Kidney (tissue), 14 donors: ENCODE data around the gene CHERP. TPM values are rescaled to one million over a fixed set of nuclear protein-coding genes. Genes with fewer than 3 reads are reported as not detected.
"Not testable (repeated sequence)": the region's sequence is repeated elsewhere in the genome, so short reads cannot be mapped to it uniquely, and the experiment has no call there.

Experiments used
- DNase-seq, 5 donors: peaks; one replicate each; pipeline ENCODE4 v3.0.0-alpha.2; 2013 to 2020
- FAIRE-seq: peaks from 2 replicates; lab custom pipeline; 2012; peaks lifted over from hg19 to GRCh38; lab: Jason Lieb, UNC
- H3K27ac ChIP-seq, 2 donors: one replicate each; pipeline ENCODE4 v1.7.0; 2013; ENCODE audit warnings: low read depth in 2 of 2, low read length in 2 of 2, inconsistent platforms in 1 of 2
- H3K27me3 ChIP-seq: one replicate; pipeline ENCODE4 v1.7.1; 2013; ENCODE audit warnings: low read length, inconsistent platforms; ENCODE audit not compliant: control insufficient read depth, insufficient read depth
- H3K36me3 ChIP-seq, 3 donors: one replicate each; pipeline versions ENCODE4 v1.7.0 to v1.7.1; 2013; ENCODE audit warnings: low read length in 3 of 3, control low read depth in 1 of 3, inconsistent platforms in 1 of 3; ENCODE audit not compliant: insufficient read depth in 3 of 3, control insufficient read depth in 2 of 3
- H3K4me1 ChIP-seq, 3 donors: one replicate each; pipeline versions ENCODE4 v1.7.0 to v1.7.1; 2013; ENCODE audit warnings: low read length in 3 of 3, inconsistent platforms in 1 of 3, low read depth in 1 of 3; ENCODE audit not compliant: control insufficient read depth in 2 of 3, insufficient read depth in 2 of 3
- H3K4me3 ChIP-seq, 3 donors: one replicate each; pipeline versions ENCODE4 v1.7.0 to v1.8.1; 2013; ENCODE audit warnings: low read length in 3 of 3, control low read depth in 1 of 3, inconsistent platforms in 1 of 3
- H3K9ac ChIP-seq, 3 donors: one replicate each; pipeline versions ENCODE4 v1.7.0 to v1.7.1; 2013; ENCODE audit warnings: low read length in 3 of 3, control low read depth in 1 of 3, inconsistent platforms in 1 of 3
- H3K9me3 ChIP-seq, 3 donors: one replicate each; pipeline versions ENCODE4 v1.7.0 to v1.7.1; 2013; ENCODE audit warnings: low read length in 3 of 3, control low read depth in 1 of 3, inconsistent platforms in 1 of 3; ENCODE audit not compliant: control insufficient read depth in 2 of 3, insufficient read depth in 1 of 3
- CTCF ChIP-seq: IDR thresholded peaks from 3 replicates; pipeline ENCODE4 v1.5.1; 2012; ENCODE audit warnings: mild to moderate bottlenecking, moderate library complexity, borderline replicate concordance; ENCODE audit not compliant: insufficient read depth; ENCODE audit errors: extremely low read depth
- intact Hi-C: fragments of 100-400 bp; cut with DNase I; formaldehyde crosslinking; loops from one replicate; pipeline ENCODE4 v1.11.1; 2022
- polyA plus RNA-seq: library from polyadenylated mRNA; stranded (reverse); fragments of 350-450 nt; fragmentation: Illumina TruSeq; extraction: RNeasy Lipid Tissue Mini Kit (QIAGEN cat#74804); gene quantifications from one replicate; pipeline ENCODE4 v1.2.3, GENCODE V29; 2014; ENCODE audit warnings: low read depth, low replicate concordance; ENCODE audit not compliant: insufficient read depth
- total RNA-seq: library from RNA; stranded (reverse); fragmentation: NEBNext Ultra II Directional; extraction: Animal tissue kit (Norgen Biotek cat#: 25700); gene quantifications from one replicate; pipeline ENCODE4 v1.2.1, GENCODE V29; 2021
- donor health status: control.
- donor health status: control.
- donor health status: control.
- donor health status: control.
- donor health status: control.
- donor health status: DM: yes; HTN: yes; CAD: no.
- donor health status: Normal renal cell carcinoma (clear cell type).

CHERP gene
- total and polyA plus RNA-seq, 2 donors from 2014 or later: 14.6 to 37.2 TPM

DNA sequence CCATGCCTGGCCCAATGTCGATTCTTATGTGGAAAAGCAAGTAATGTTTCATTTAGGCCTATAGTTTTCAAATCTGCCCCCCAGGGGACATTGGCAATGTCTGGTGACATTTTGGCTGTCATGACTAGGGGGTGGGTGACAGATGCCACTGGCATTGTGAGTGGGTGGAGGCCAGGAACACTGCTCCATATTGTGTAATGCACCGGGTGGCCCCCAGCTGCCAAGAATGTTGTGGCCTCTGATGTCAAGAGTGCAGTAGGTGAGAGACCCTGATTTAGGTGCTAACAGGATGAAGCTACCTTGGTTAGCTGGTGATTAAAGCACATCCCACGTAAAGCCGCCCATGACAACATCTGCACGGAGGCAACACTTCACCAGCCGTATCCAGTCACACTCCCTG, 35.3 kb downstream of the CHERP start:
- Histone ChIP-seq H3K4me3 (no peak overlapping the region), H3K36me3 (peaks cover 0 to 23% (median 12%) of the 10 kb centered on the region in 3 donors), H3K4me1 (no peaks in the 10 kb centered on the region), H3K27me3 (no peaks in the 10 kb centered on the region), H3K9me3 (no peaks in the 10 kb centered on the region), H3K27ac (no peak overlapping the region), H3K9ac (no peak overlapping the region)
- no peak for FAIRE-seq
- intact Hi-C loops: no loop called here
- TF ChIP-seq CTCF: no peak
- DNase-seq: no peak

- H3K4me1 ChIP-seq, DNase-seq, intact Hi-C loops, H3K27me3 ChIP-seq, FAIRE-seq, H3K27ac ChIP-seq, H3K9ac ChIP-seq, H3K9me3 ChIP-seq, H3K4me3 ChIP-seq: not testable (repeated sequence)
- H3K36me3 ChIP-seq: peaks cover 0 to 22% (median 12%) of the 10 kb centered on the region in 3 donors
Observed at GRCh38 chr19:16506161-16506560, 36.1 kb downstream of the CHERP start.

GRCh38 chr19:16504271-16504670, 38.0 kb downstream of the CHERP start:
- TF ChIP-seq CTCF: no peak
- no peak overlapping the region for H3K27ac ChIP-seq
- intact Hi-C loops: no loop called here

DNA sequence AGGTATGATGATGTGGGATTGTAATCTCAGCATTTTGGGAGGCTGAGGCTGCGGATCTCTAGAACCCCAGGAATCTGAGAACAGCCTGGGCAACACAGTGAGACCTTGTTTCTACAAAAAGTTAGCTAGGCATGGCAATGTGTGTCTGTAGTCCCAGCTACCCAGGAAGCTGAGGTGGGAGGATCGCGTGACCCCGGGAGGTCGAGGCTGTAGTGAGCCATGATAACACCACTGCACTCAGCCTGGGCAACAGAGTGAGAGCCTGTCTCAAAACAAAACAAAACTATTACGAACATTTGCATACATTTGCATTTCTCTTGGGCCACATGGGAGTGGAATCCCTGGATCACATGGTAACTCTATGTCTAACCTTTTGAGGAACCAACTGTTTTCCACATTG, 44.4 kb downstream of the CHERP start:
- H3K36me3 ChIP-seq: no peaks in the 10 kb centered on the region
- H3K4me3 ChIP-seq: no peak overlapping the region
- no peak overlapping the region for H3K27ac ChIP-seq
- no peak for TF ChIP-seq CTCF
- peaks cover 0 to 4% (median 0%) of the 10 kb centered on the region in 3 donors for H3K4me1 ChIP-seq
- no peak for FAIRE-seq
- H3K27me3 ChIP-seq: no peaks in the 10 kb centered on the region
- intact Hi-C loops: no loop called here
- no peaks in the 10 kb centered on the region for H3K9me3 ChIP-seq
- DNase-seq: no peak
- H3K9ac ChIP-seq: no peak overlapping the region

More at GRCh38 chr19:16504271-16504670, 38.0 kb downstream of the CHERP start:
- no peak for FAIRE-seq
- no peak for DNase-seq
- H3K36me3 ChIP-seq: peaks cover 0 to 15% (median 8%) of the 10 kb centered on the region in 3 donors
- no peaks in the 10 kb centered on the region for H3K27me3 ChIP-seq
- H3K9ac ChIP-seq: no peak overlapping the region
- no peaks in the 10 kb centered on the region for H3K9me3 ChIP-seq
- H3K4me3 ChIP-seq: no peak overlapping the region
- H3K4me1 ChIP-seq: no peaks in the 10 kb centered on the region
